CD4-positive, CD25-positive, alpha-beta regulatory T cell (primary cell): ENCODE data around the gene SPRR1B. TPM values are rescaled to one million over a fixed set of nuclear protein-coding genes. Genes with fewer than 3 reads are reported as not detected.

Source experiments
- ATAC-seq, 2 donors: fragments of 150-1000 bp; cut with Tn5 transposase; one replicate each; pipeline ENCODE4 v1.10.0; 2021; ENCODE audit warnings: low read depth in 2 of 2, moderate number of reproducible peaks in 2 of 2, moderate library complexity in 1 of 2
- DNase-seq, 3 donors: peaks; one replicate each; pipeline versions ENCODE4 v3.0.0 to v3.0.0-alpha.2; 2012 to 2022; ENCODE audit warnings: mixed read lengths in 1 of 3
- H3K27ac ChIP-seq: one replicate; pipeline ENCODE4 v1.7.0; 2013; ENCODE audit warnings: mild to moderate bottlenecking, low read length; ENCODE audit not compliant: insufficient read depth, poor library complexity, severe bottlenecking
- H3K27me3 ChIP-seq: one replicate; pipeline ENCODE4 v1.7.0; 2013; ENCODE audit warnings: low read length; ENCODE audit not compliant: control insufficient read depth, insufficient read depth
- H3K36me3 ChIP-seq: one replicate; pipeline ENCODE4 v1.7.0; 2013; ENCODE audit warnings: mild to moderate bottlenecking, low read length, moderate library complexity; ENCODE audit not compliant: control insufficient read depth, insufficient read depth
- H3K4me1 ChIP-seq: 2 replicates; pipeline ENCODE4 v1.7.0; 2013; ENCODE audit warnings: mild to moderate bottlenecking, low read length; ENCODE audit not compliant: insufficient read depth, control insufficient read depth, poor library complexity, severe bottlenecking
- H3K4me3 ChIP-seq: one replicate; pipeline ENCODE4 v1.7.0; 2013; ENCODE audit warnings: low read depth, mild to moderate bottlenecking, low read length, moderate library complexity
- H3K9me3 ChIP-seq, 2 experiments: 1 replicate in 1 of 2; 2 replicates in 1 of 2; pipeline ENCODE4 v1.7.0; 2013; ENCODE audit warnings: low read length in 2 of 2, mild to moderate bottlenecking in 1 of 2, moderate library complexity in 1 of 2; ENCODE audit not compliant: control insufficient read depth in 2 of 2
- H3K27ac Mint-ChIP-seq, 3 donors: one replicate each; pipeline ENCODE4 v1.8.0; 2020 to 2022; ENCODE audit warnings: mild to moderate bottlenecking in 3 of 3, mixed read lengths in 3 of 3, moderate library complexity in 2 of 3
- H3K27me3 Mint-ChIP-seq: one replicate; pipeline ENCODE4 v1.8.0; 2022; ENCODE audit warnings: mild to moderate bottlenecking, mixed read lengths
- H3K36me3 Mint-ChIP-seq: one replicate; pipeline ENCODE4 v1.8.0; 2020; ENCODE audit warnings: mixed read lengths
- H3K4me1 Mint-ChIP-seq, 4 donors: one replicate each; pipeline ENCODE4 v1.8.0; 2020 to 2022; ENCODE audit warnings: mixed read lengths in 4 of 4, mild to moderate bottlenecking in 1 of 4
- H3K4me3 Mint-ChIP-seq, 4 donors: one replicate each; pipeline ENCODE4 v1.8.0; 2020 to 2022; ENCODE audit warnings: mild to moderate bottlenecking in 4 of 4, mixed read lengths in 4 of 4, moderate library complexity in 3 of 4
- H3K9me3 Mint-ChIP-seq, 7 donors: one replicate each; pipeline ENCODE4 v1.8.0; 2020 to 2022; ENCODE audit warnings: mixed read lengths in 7 of 7, mild to moderate bottlenecking in 3 of 7, moderate library complexity in 2 of 7
- polyA plus RNA-seq, 4 donors: library from polyadenylated mRNA; unstranded; fragments of 300-500 nt; fragmentation: Illumina TruSeq; gene quantifications; one replicate each; pipeline ENCODE4 v1.2.3, GENCODE V29; 2021
- total RNA-seq: library from RNA; stranded (reverse); gene quantifications from one replicate; pipeline ENCODE4 v1.2.3, GENCODE V29; 2022

SPRR1B gene
- not detected for total RNA-seq
- not detected for polyA plus RNA-seq

- no peak within 1 kb of the TSS for H3K27ac Mint-ChIP-seq
- H3K4me3 ChIP-seq = no peak within 1 kb of the TSS
- peaks cover 0 to 5% (median 0%) of the 10 kb centered on the region in 7 donors for H3K9me3 Mint-ChIP-seq
- no peaks in the 10 kb centered on the region for H3K36me3 Mint-ChIP-seq
- peaks cover 6% of the 10 kb centered on the region for H3K27me3 Mint-ChIP-seq
- no peak within 1 kb of the TSS for H3K27ac ChIP-seq
- H3K36me3 ChIP-seq = no peaks in the 10 kb centered on the region
- H3K27me3 ChIP-seq = peaks cover 1% of the 10 kb centered on the region
- no peaks in the 10 kb centered on the region for H3K9me3 ChIP-seq
- no peak within 1 kb of the TSS for H3K4me3 Mint-ChIP-seq
- H3K4me1 ChIP-seq = no peaks in the 10 kb centered on the region
- DNase-seq (no peak), ATAC-seq (no peak)
- no peaks in the 10 kb centered on the region for H3K4me1 Mint-ChIP-seq
Measured at GRCh38 chr1:153030895-153031294, at the start of gene SPRR1B. Gene SPRR1B, plus strand, starts transcription at chr1:153031203. Its CDS starts 1,143 bp downstream, at chr1:153032346.

- no peak overlapping the region for H3K4me3 Mint-ChIP-seq
- Histone ChIP-seq H3K4me1 (no peaks in the 10 kb centered on the region), H3K4me3 (no peak overlapping the region), H3K27ac (no peak overlapping the region), H3K36me3 (no peaks in the 10 kb centered on the region), H3K27me3 (peaks cover 3% of the 10 kb centered on the region), H3K9me3 (no peaks in the 10 kb centered on the region)
- ATAC-seq (no peak), DNase-seq (no peak)
- no peaks in the 10 kb centered on the region for H3K4me1 Mint-ChIP-seq
- peaks cover 0 to 4% (median 0%) of the 10 kb centered on the region in 7 donors for H3K9me3 Mint-ChIP-seq
- H3K36me3 Mint-ChIP-seq = peaks cover 3% of the 10 kb centered on the region
- peaks cover 29% of the 10 kb centered on the region for H3K27me3 Mint-ChIP-seq
- no peak overlapping the region for H3K27ac Mint-ChIP-seq
Measured at GRCh38 chr1:152982076-152982475, 48.9 kb upstream of the SPRR1B start.

GRCh38 chr1:152983234-152983633 is 47.8 kb upstream of the SPRR1B start:
- Histone ChIP-seq H3K4me3 (no peak overlapping the region), H3K4me1 (no peaks in the 10 kb centered on the region), H3K27me3 (no peaks in the 10 kb centered on the region), H3K27ac (no peak overlapping the region), H3K9me3 (no peaks in the 10 kb centered on the region), H3K36me3 (no peaks in the 10 kb centered on the region)
- DNase-seq = no peak
- H3K27ac Mint-ChIP-seq = no peak overlapping the region
- no peak for ATAC-seq
- H3K4me1 Mint-ChIP-seq = no peaks in the 10 kb centered on the region
- peaks cover 3% of the 10 kb centered on the region for H3K36me3 Mint-ChIP-seq
- H3K9me3 Mint-ChIP-seq = peaks cover 0 to 6% (median 2%) of the 10 kb centered on the region in 7 donors
- H3K27me3 Mint-ChIP-seq = peaks cover 33% of the 10 kb centered on the region
- no peak overlapping the region for H3K4me3 Mint-ChIP-seq

GRCh38 chr1:152983743-152984142 is 47.3 kb upstream of the SPRR1B start, which contains the start of gene SPRR1A:
Gene SPRR1A, plus strand, starts transcription at chr1:152984081. Its CDS starts 1,150 bp downstream, at chr1:152985231.
- H3K36me3 Mint-ChIP-seq = peaks cover 3% of the 10 kb centered on the region
- peaks cover 33% of the 10 kb centered on the region for H3K27me3 Mint-ChIP-seq
- ATAC-seq = no peak
- no peak within 1 kb of the TSS for H3K27ac Mint-ChIP-seq
- H3K4me1 Mint-ChIP-seq = no peaks in the 10 kb centered on the region
- Histone ChIP-seq H3K4me3 (no peak within 1 kb of the TSS), H3K9me3 (no peaks in the 10 kb centered on the region), H3K27me3 (no peaks in the 10 kb centered on the region), H3K4me1 (no peaks in the 10 kb centered on the region), H3K36me3 (no peaks in the 10 kb centered on the region), H3K27ac (no peak within 1 kb of the TSS)
- no peak for DNase-seq
- peaks cover 0 to 6% (median 2%) of the 10 kb centered on the region in 7 donors for H3K9me3 Mint-ChIP-seq
- no peak within 1 kb of the TSS for H3K4me3 Mint-ChIP-seq

- H3K27ac ChIP-seq = no peak overlapping the region
- Mint-ChIP-seq H3K4me1 (no peaks in the 10 kb centered on the region), H3K9me3 (peaks cover 0 to 6% (median 0%) of the 10 kb centered on the region in 7 donors), H3K4me3 (no peak overlapping the region), H3K27me3 (peaks cover 20% of the 10 kb centered on the region), H3K27ac (no peak overlapping the region), H3K36me3 (peaks cover 3% of the 10 kb centered on the region)
- no peaks in the 10 kb centered on the region for H3K4me1 ChIP-seq
- H3K36me3 ChIP-seq = no peaks in the 10 kb centered on the region
- H3K27me3 ChIP-seq = peaks cover 3% of the 10 kb centered on the region
- ATAC-seq (no peak), DNase-seq (no peak)
- no peak overlapping the region for H3K4me3 ChIP-seq
- no peaks in the 10 kb centered on the region for H3K9me3 ChIP-seq
Measured at GRCh38 chr1:152986578-152986977, 44.4 kb upstream of the SPRR1B start.

- peaks cover 0 to 7% (median 0%) of the 10 kb centered on the region in 7 donors for H3K9me3 Mint-ChIP-seq
- H3K27me3 ChIP-seq = peaks cover 5% of the 10 kb centered on the region
- no peaks in the 10 kb centered on the region for H3K4me1 ChIP-seq
- ATAC-seq (no peak), DNase-seq (no peak)
- no peak overlapping the region for H3K4me3 ChIP-seq
- H3K4me1 Mint-ChIP-seq = no peaks in the 10 kb centered on the region
- H3K4me3 Mint-ChIP-seq = no peak overlapping the region
- H3K9me3 ChIP-seq = no peaks in the 10 kb centered on the region
- H3K27ac ChIP-seq = no peak overlapping the region
- H3K27me3 Mint-ChIP-seq = peaks cover 16% of the 10 kb centered on the region
- no peak overlapping the region for H3K27ac Mint-ChIP-seq
- H3K36me3 ChIP-seq = no peaks in the 10 kb centered on the region
- H3K36me3 Mint-ChIP-seq = no peaks in the 10 kb centered on the region
Measured at GRCh38 chr1:152993186-152993585, 37.8 kb upstream of the SPRR1B start.

- H3K36me3 Mint-ChIP-seq = no peaks in the 10 kb centered on the region
- H3K4me3 Mint-ChIP-seq = no peak overlapping the region
- ATAC-seq (no peak), DNase-seq (no peak)
- Histone ChIP-seq H3K36me3 (no peaks in the 10 kb centered on the region), H3K27me3 (peaks cover 5% of the 10 kb centered on the region), H3K27ac (no peak overlapping the region), H3K9me3 (no peaks in the 10 kb centered on the region), H3K4me3 (no peak overlapping the region), H3K4me1 (no peaks in the 10 kb centered on the region)
- no peak overlapping the region for H3K27ac Mint-ChIP-seq
- peaks cover 0 to 7% (median 0%) of the 10 kb centered on the region in 7 donors for H3K9me3 Mint-ChIP-seq
- peaks cover 19% of the 10 kb centered on the region for H3K27me3 Mint-ChIP-seq
- no peaks in the 10 kb centered on the region for H3K4me1 Mint-ChIP-seq
Measured at GRCh38 chr1:152995842-152996241, 35.2 kb upstream of the SPRR1B start.

- ATAC-seq (no peak), DNase-seq (no peak)
- Histone ChIP-seq H3K27me3 (no peaks in the 10 kb centered on the region), H3K27ac (no peak overlapping the region), H3K4me3 (no peak overlapping the region), H3K4me1 (no peaks in the 10 kb centered on the region), H3K36me3 (no peaks in the 10 kb centered on the region), H3K9me3 (no peaks in the 10 kb centered on the region)
- Mint-ChIP-seq H3K4me3 (no peak overlapping the region), H3K9me3 (peaks cover 0 to 7% (median 0%) of the 10 kb centered on the region in 7 donors), H3K27ac (no peak overlapping the region), H3K4me1 (no peaks in the 10 kb centered on the region), H3K36me3 (no peaks in the 10 kb centered on the region), H3K27me3 (peaks cover 19% of the 10 kb centered on the region)
Measured at GRCh38 chr1:152996633-152997400, 34.2 kb upstream of the SPRR1B start.
